ENCODE results near the gene YTHDF1. TPM values are rescaled to one million over a fixed set of nuclear protein-coding genes. Genes with fewer than 3 reads are reported as not detected.

The YTHDF1 gene
- total RNA-seq, 1 experiment from 2014 or later: 19.8 TPM

GRCh38 chr20:63236116-63236837 is 20.3 kb upstream of the YTHDF1 start:
- Histone ChIP-seq H3K4me3 (no peak overlapping the region), H3K36me3 (no peaks in the 10 kb centered on the region), H3K27me3 (no peaks in the 10 kb centered on the region), H3K9me3 (no peaks in the 10 kb centered on the region)
- DNase-seq: no peak

DNA sequence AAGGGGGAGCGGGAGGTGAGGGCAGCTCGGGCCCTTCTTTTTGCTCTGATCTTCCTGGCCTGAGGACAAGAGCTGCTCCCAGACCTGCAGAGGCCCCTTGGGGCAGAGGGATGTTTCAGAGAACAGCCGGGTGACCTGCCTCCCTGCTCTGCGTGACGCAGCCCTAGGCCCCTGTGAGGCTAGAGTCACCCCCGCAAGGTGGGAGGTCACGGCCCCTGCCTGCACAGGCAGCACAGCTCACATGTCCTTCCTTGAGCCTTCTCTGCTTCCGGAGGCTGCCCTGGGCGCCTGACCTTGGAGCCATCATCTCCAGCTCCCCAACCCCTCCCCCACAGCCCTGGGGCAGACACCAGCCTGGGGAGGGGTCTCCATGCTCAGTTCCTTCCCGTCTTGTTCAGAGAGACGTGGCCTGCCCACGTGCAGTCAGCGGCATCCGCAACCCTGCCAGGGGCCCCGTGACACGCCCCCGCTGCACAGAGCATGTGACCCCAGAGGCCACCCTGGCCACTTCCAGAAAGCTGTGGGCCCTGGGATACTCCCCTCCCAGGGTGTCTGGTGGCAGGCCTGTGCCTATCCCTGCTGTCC is 19.6 kb upstream of the YTHDF1 start, which contains the start of gene BIRC7:
TSS of gene BIRC7 (plus strand) at position 507 of the 585 bp plus-strand sequence. CDS start 192 bp downstream, outside the sequence.
- Histone ChIP-seq H3K27me3 (no peaks in the 10 kb centered on the region), H3K9me3 (no peaks in the 10 kb centered on the region), H3K36me3 (no peaks in the 10 kb centered on the region), H3K4me3 (no peak within 1 kb of the TSS)
- DNase-seq: no peak

- no peak for DNase-seq
- Histone ChIP-seq H3K36me3 (no peaks in the 10 kb centered on the region), H3K4me3 (no peak overlapping the region), H3K27me3 (no peaks in the 10 kb centered on the region), H3K9me3 (no peaks in the 10 kb centered on the region)
These were observed 18.9 kb upstream of the YTHDF1 start for GRCh38 chr20:63234693-63235398.

GRCh38 chr20:63233924-63234323 is 18.0 kb upstream of the YTHDF1 start:
- no peaks in the 10 kb centered on the region for H3K9me3 ChIP-seq
- H3K4me3 ChIP-seq: no peak overlapping the region
- H3K27me3 ChIP-seq: no peaks in the 10 kb centered on the region
- DNase-seq: no peak
- H3K36me3 ChIP-seq: no peaks in the 10 kb centered on the region

- Histone ChIP-seq H3K4me3 (no peak overlapping the region), H3K9me3 (no peaks in the 10 kb centered on the region), H3K27me3 (no peaks in the 10 kb centered on the region), H3K36me3 (no peaks in the 10 kb centered on the region)
- DNase-seq: no peak
These were observed 17.1 kb upstream of the YTHDF1 start for GRCh38 chr20:63233061-63233344.

- Histone ChIP-seq H3K4me3 (no peak overlapping the region), H3K36me3 (no peaks in the 10 kb centered on the region), H3K9me3 (no peaks in the 10 kb centered on the region), H3K27me3 (no peaks in the 10 kb centered on the region)
- peak; percentile 86 for DNase-seq
These were observed 16.5 kb upstream of the YTHDF1 start for GRCh38 chr20:63232235-63233060.

- DNase-seq: no peak
- H3K4me3 ChIP-seq: no peak overlapping the region
- no peaks in the 10 kb centered on the region for H3K27me3 ChIP-seq
- no peaks in the 10 kb centered on the region for H3K9me3 ChIP-seq
- H3K36me3 ChIP-seq: no peaks in the 10 kb centered on the region
These were observed 14.9 kb upstream of the YTHDF1 start for GRCh38 chr20:63230800-63231268.

- no peak for DNase-seq
- H3K4me3 ChIP-seq: no peak overlapping the region
- H3K9me3 ChIP-seq: no peaks in the 10 kb centered on the region
- H3K36me3 ChIP-seq: no peaks in the 10 kb centered on the region
- no peaks in the 10 kb centered on the region for H3K27me3 ChIP-seq
These were observed 12.9 kb upstream of the YTHDF1 start for GRCh38 chr20:63228806-63229205.

DNA sequence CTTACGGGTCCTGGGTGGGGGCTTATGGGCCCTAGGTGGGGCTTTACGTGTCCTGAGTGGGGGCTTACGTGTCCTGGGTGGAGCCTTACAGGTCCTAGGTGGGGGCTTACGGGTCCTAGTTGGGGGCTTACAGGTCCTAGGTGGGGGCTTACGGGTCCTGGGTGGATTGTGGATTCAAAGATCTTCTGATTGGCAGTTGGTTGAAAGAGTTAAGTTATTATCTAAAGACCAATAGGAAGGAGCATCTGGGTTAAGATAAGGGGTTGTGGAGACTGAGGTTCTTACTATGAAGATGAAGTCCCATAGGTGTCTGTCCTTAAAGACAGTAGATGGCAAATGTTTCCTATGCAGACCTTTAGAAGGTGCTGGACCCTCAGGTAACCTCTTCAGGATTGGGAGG is 11.3 kb upstream of the YTHDF1 start:
- Histone ChIP-seq H3K36me3 (no peaks in the 10 kb centered on the region), H3K27me3 (no peaks in the 10 kb centered on the region), H3K9me3 (no peaks in the 10 kb centered on the region), H3K4me3 (no peak overlapping the region)
- DNase-seq: no peak

- Histone ChIP-seq H3K27me3 (no peaks in the 10 kb centered on the region), H3K36me3 (no peaks in the 10 kb centered on the region), H3K4me3 (no peak overlapping the region), H3K9me3 (no peaks in the 10 kb centered on the region)
- DNase-seq: no peak
These were observed 10.4 kb upstream of the YTHDF1 start for GRCh38 chr20:63226042-63226943.

- H3K27me3 ChIP-seq: no peaks in the 10 kb centered on the region; the same call in 1 of the 2 replicates
- no peaks in the 10 kb centered on the region for H3K36me3 ChIP-seq
- H3K9me3 ChIP-seq: no peaks in the 10 kb centered on the region
- no peak overlapping the region for H3K4me3 ChIP-seq
- DNase-seq: no peak
These were observed 9.1 kb upstream of the YTHDF1 start for GRCh38 chr20:63225082-63225454.

- Histone ChIP-seq H3K27me3 (no peaks in the 10 kb centered on the region; the same call in 1 of the 2 replicates), H3K36me3 (no peaks in the 10 kb centered on the region), H3K4me3 (no peak overlapping the region), H3K9me3 (no peaks in the 10 kb centered on the region)
- no peak for DNase-seq
These were observed 8.6 kb upstream of the YTHDF1 start for GRCh38 chr20:63224412-63225081.

- no peak overlapping the region for H3K4me3 ChIP-seq
- DNase-seq: no peak
- H3K27me3 ChIP-seq: no peaks in the 10 kb centered on the region; the same call in 1 of the 2 replicates
- no peaks in the 10 kb centered on the region for H3K36me3 ChIP-seq
- H3K9me3 ChIP-seq: no peaks in the 10 kb centered on the region
These were observed 7.9 kb upstream of the YTHDF1 start for GRCh38 chr20:63223826-63224207.

DNA sequence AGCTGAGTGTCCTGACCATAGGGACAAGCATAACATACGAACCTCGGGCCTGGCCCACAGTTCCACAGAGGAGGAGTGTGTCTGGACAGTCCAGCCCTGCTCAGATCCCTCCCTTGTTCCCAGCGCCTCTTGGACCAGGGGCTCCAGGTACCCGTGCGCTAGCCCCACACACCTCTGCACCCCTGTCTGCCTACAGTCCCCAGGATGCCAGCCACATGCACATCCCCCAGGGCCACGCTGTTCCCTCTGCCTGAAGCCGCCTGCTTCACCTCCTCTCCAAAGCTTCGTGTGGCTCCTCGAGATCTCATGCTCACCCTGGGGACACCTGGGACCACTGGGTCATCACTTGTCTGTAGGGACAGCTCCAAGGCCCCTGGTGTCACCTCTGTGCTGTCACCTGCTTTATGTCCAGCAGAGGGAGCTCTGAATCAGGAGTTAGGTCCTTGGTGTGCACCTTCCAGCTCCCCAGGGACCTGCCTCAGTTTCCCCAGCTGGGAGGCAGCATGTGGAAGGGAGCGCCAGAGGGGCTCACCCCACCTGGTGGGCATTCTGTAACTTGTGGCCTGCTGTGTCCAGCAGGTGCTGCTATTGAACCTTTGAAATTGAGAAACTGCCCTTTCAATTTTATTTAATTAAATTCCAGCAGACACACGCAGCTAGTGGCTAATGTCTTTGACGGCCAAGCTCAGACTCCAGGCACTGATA is 7.3 kb upstream of the YTHDF1 start:
- Histone ChIP-seq H3K9me3 (no peaks in the 10 kb centered on the region), H3K4me3 (no peak overlapping the region), H3K27me3 (no peaks in the 10 kb centered on the region; the same call in 1 of the 2 replicates), H3K36me3 (no peaks in the 10 kb centered on the region)
- no peak for DNase-seq

DNA sequence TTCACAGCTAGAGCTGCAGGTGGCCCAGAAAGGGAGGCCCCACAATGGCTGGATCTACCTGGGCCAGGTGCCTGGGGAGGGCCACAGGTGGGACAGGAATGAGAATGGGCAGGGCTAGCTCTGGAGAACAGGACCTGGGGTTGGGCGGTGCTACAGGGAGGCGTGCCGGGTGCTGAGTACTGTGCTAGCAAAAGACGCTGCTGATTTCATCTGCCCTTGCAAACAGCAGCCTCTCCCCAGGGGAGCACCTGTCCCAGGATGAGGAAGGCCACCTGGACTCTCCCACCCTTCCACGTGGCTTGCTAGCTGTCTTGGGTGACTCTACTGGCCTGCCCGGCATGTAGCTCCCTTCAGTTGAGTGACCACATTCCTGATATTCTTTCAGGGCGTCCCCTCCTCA is 6.6 kb upstream of the YTHDF1 start:
- Histone ChIP-seq H3K4me3 (no peak overlapping the region), H3K36me3 (no peaks in the 10 kb centered on the region), H3K27me3 (no peaks in the 10 kb centered on the region; the same call in 1 of the 2 replicates), H3K9me3 (no peaks in the 10 kb centered on the region)
- DNase-seq: no peak
